DMS 273 treated with DMSO at 0.1 percent for 48 hours (cell line): ENCODE results near the gene CTR9.

Experiments used
- DNase-seq: peaks from one replicate; lab custom pipeline; 2025; lab: John Stamatoyannopoulos, UW

The CTR9 gene

DNA sequence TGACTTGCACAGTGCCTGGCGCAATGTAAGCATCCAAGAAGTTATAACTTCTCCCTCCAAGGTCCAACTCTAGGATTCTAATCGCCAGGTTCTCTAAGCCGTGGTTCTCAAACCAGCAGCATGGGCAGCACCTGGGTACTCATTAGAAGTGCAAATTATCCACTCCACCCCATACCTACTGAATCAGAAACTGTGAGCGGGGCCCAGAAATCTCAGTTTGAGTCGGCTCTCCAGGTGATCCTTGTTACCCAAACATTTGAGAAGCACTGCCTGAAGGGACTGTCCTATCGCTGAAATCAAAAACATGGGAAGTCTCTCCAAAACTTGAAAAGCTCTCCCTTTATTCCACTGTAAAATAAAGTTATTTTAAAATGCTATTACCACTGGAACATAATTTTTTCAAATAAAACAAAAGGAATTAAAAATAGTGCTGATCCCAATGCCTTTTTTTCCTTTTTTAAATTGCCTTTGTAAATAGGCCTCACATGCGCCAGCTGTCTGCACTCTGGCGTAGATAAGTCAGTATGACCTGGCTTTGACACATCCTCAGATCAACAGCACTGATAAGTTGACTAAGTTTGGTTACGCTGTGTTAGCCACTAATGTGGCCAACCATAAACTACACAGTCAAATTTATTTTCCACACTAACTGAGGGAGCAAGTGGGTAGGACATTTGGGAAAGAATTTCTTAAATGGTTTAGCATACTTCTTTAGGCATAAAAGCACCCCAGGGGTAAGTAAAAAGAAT lies 8.4 kb upstream of the CTR9 start:
- no peak for DNase-seq

DNA sequence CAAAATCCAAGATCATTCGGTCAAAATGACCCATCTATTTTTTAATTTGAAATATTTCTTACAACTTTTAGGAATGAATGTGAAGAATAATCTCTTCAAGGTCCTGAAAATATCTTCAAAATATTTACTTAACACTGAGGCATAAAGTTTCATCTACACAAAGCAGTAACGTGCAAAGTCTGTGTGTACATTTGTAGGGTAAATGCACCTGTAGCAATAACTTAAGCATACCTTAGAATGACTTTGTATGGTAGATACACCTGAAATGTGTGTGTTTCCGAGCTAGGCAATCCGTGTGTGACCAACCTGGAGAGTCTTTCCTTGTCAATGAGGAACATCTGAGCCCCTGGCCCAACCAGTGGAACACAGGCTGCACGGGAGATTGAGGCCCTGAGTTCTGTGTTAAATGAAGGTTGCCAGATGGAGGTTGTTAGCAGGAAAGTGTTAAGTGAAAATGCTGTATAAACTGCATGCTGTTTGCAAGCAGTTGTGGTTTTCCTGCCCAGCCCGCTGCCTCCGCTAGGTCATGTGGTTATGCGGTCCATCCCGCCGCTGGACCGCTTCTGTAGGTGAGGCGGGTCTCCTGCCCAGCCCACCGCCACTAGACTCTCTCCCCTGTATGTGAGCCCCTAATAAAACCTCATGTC lies 7.6 kb upstream of the CTR9 start:
- DNase-seq: no peak

DNA sequence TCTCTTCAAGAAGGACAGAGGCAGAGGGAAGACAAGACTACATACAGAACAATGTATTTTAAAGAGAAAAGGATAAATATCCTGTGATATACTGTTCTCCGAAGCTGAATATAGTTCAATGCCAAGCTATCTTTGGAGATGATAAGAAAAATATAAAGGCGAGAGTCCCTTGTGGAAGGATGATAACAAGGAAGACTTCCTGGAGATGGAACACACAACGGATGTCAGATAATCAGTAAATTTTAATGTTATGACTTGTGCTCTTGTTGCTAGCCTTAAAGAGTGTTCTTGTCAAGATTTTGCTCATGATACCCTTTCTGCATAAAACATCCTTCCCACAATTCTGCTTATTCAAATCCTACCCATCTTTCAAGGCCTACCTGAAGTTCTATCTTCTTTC lies 6.8 kb upstream of the CTR9 start:
- DNase-seq: no peak

DNA sequence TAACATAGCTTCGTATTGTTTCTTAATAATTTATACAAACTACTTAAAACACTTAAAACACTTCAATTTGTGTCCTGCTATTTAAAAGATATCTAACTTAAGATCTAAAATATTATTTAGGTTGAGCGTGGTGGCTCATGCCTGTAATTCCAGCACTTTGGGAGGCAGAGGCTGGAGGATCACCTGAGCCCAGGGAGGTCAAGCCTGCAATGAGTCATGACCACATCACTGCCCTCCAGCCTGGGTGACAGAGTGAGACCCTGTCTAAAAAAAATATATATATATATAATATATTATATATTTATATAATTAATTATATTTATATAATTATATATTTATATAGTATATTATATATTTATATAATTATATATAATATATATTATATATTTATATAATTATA lies 4.2 kb upstream of the CTR9 start:
- no peak for DNase-seq

DNA sequence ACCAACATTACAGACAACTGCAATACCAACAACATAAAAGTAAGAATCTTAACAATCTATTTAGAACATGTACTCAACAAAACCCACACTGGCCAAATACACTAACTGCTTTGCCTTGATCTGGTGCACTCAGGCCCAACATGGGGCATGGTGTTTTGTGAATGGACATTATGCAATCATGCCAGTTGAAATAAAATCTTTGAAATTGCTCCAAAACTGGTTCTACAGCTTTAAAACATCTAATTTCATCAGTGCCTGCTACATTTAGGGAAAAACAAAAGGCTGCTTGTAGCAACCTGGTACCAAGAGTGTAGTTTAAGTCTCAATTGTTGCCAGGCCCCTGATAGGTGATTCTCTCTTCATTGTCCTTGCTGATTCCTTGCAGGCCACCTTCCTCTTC lies 3.3 kb upstream of the CTR9 start:
- no peak for DNase-seq

DNA sequence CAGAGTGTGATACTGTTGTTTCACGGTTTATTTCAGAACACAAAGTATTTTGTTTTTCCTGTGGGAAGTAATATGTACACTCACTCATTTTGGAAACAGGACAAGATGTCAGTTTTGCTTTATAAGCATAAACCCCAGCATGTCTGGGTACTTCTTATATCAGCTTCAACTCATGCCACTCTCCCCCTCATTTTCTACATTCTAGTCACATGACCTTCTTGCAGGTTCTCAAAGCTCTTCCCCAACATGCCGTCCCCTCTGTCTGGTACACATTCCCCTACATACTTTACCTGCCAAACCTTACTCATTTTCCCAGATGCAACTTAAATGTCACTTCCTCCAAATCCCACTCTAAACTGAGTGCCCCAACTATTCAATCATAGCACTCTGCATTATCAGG lies 1.6 kb upstream of the CTR9 start:
- DNase-seq: no peak

DNA sequence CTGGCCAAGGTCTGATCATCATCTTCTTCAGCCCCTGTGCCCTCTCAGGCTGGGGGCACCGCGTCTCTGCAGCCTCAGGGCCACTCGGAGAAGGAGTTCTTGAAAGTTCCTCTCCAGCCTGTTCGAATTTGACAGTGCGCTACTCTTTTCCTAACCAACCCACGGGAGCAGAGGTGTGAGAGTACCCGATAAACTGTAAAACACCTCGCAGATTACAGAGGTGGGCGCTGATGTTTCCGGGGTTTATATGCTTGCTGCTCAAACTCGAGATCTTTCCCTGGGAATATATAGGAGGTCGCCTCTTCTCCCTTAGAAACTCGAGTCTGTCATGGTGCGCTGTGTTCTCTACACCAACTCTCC lies 515 bp downstream of the CTR9 start:
- no peak for DNase-seq

DNA sequence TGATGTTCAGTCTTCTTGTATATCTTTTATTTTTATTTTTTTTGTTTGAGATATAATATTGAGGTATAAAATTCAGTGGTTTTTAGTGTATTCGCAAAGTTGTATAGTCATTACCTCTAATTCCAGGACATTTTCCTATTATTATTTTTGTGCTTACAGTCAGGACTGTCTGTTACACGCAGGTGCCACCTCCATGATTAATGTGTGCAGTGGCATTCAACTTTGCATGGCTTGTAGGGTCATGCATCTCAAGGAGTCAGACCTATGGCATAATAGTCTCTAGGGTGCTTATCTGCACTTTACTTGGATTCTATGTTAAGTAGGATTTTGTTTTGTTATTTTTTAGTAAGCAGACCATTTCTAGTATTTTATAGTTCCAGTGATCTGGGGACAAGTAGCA lies 1.0 kb downstream of the CTR9 start:
- no peak for DNase-seq

DNA sequence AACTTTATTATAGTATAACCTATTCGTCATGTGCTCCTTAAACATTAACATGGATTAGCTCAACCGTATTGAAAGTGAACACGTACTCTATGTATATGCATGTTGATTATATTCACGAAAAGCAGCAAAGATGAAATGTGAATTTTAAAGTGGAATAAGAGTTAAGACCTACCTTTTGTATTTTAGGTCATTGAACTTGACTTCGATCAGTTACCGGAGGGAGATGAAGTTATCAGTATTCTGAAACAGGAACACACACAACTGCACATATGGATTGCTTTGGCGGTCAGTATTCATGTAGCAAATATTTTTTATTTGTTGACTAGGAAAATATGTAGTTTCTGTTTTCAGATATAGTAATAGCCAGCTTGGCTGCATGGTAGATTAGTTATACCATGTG lies 1.4 kb downstream of the CTR9 start:
- DNase-seq: no peak

DNA sequence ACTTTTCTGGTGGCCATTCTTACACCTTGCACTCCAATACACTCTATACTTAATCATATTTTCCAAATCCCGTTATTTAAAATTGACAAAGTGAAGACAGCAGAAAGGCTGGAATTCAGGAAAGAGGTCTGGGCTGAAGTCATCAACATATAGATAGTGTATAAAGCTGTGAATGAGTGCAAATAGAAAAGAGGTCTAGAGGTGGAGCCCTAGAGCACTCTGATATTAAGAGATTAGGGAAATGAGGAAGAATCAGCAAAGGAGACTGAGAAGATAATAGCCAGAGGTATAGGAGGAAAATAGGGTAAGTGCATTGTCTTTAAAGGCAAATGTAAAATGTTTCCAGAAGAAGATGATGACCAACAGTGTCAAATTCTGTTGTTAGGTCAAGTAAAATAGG lies 7.9 kb downstream of the CTR9 start:
- no peak for DNase-seq

DNA sequence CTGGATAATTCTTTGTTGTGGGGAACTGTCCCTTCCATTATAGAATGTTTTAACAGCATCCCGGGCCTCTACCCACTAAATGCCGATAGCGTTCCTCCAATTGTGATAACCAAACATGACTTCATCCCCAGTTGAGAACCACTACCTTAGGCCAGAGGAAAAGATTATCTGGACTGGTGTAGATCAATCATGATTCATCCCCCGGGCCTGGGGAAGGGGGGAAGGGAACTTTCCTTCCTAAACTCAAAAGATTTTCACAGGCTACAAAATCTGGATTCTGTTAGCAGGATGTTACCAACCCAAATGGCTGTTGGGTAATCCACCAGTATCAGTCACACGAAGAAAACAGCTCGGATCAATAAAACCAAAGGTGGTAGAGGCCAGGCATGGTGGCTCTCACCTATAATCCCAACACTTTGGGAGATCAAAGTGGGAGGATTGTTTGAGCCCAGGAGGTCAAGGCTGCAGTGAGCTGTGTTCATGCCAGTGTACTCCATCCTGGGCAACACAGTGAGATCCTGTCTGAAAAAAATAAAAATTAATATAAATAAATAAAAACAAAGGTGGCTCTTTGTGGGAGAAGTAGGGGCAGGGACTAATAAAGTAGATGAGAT lies 10.1 kb downstream of the CTR9 start:
- no peak for DNase-seq

DNA sequence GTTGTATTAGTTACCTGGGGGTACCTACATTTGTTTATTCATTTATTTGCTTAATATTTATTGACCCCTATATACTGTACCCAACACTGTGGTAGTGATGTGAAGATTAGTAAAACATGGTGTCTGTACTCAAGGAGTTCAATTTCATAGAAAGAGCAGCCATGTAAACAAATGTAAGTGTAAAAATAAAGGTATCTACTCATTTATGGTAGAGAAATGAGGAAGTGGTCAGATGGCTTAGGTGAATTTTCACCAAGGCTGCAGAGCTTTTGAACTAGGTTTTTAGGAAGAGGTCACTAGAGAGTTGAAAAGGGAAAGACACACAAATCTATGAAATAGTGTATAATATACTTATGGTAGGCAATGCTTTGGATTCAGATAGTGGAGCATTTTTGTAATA lies 11.1 kb downstream of the CTR9 start:
- DNase-seq: no peak

DNA sequence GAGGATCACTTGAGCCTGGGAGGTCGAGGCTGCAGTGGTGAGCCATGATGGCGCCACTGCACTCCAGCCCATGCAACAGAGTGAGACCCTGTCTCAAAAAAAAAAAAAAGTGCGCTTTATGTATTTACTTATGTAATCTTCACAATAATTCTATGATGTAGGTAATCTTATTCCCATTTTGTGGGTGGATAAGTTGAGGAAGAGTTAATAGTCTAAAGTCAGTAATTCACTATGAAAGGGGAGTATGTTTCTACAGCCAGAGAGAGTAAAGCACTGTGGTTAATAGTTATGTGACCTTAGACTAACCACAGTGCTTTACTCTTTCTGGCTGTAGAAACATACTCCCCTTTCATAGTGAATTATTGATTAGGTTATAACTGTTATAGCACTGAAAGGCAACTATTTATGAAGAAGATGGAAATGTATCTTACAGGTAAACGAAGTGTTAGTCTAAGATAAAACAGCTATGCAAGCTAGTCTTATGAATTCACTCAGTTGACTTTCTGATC lies 11.9 kb downstream of the CTR9 start:
- DNase-seq: no peak

DNA sequence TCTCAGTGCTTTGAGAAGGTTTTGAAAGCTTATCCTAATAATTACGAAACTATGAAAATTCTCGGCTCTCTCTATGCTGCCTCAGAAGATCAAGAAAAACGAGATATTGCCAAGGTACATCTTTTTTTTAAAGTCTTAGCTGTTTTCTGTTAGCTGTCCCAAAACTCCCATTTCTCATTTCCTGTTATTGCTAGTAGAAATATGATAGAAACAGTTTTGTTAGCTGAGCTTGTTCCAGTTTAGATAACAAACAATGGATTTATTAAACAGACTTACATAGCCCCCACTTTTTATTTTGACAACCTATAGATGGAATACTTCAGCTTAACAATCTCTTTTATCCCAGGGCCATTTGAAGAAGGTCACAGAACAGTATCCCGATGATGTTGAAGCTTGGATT lies 12.7 kb downstream of the CTR9 start:
- DNase-seq: no peak

DNA sequence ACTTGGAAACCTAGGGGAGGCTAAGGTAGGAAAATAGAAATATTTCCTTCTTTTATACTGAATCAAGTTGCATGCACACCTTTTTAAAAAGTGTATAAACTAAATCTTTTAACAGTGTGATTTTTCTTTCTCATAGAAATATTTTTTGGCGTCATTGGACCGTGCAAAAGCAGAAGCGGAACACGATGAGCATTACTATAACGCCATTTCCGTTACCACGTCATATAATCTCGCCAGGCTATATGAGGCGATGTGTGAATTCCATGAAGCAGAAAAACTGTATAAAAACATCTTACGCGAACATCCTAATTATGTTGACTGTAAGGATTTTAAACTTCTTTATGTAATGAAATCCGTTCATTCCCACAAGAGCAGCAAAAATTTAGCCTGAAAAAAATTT lies 13.4 kb downstream of the CTR9 start:
- DNase-seq: no peak

DNA sequence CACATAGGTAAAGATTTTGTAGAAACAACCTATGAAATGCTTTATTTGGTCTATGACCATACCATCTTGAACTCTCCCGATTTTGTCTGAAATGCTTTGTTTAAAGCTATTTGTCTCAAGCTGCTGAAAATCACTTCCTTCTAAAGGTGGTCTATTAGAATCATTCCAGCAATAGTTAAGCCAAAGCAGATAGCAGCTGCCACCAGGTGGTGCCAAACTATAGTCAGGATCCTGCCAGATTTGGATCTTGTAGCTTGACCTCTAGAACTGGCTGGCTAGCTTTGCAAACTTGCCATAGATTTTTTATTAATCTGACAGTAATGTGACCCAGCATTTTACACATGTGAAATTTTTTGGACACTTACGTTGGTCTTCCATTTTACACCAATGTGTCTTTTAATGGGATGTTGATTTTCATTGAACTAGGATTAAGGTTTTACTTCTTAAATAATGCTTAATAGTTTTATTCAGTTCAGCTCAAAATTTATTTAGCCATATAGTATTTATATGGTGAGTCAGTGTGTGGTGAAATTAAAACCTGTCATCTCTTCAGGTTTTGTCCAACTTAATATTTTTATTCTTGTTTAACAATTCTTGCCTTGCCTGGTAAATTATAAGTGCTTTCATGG lies 19.7 kb downstream of the CTR9 start:
- no peak for DNase-seq

DNA sequence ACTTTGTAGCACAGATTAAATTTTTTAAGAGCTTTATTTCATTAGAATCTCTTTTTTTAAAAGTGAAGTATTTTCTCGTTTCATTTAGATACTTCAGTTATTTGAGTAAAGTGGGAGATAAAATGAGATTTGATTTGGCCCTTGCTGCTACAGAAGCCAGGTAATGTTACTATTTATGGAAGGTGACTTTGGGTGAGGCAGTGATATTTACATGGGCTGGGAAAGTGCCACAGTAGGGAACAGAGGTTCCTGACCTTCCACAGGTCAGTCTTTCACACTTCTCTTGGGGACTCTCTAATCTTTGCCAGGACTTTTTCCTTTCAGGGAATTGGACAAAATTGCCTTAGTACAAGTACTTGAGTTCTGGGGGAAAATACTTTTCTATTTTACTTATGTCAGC lies 20.4 kb downstream of the CTR9 start:
- no peak for DNase-seq

DNA sequence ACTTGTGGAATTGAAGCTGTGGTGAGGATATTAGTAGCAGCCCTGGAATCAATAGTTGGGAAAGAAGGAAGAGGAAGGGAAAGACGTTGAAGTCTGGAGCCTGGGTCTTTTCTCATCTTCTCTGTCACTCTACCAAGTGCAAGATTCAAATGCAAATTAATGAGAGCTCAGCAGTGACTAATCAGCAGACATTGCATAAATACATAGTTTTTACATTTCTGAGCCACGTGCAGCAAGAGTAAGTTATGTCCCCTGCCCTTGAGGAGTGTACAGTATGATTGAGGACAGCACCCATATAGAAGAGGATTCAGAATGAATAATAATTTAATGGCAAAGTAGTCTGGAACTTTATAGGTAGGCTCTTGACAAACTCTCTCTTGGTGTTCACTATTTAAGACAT lies 23.8 kb downstream of the CTR9 start:
- no peak for DNase-seq

DNA sequence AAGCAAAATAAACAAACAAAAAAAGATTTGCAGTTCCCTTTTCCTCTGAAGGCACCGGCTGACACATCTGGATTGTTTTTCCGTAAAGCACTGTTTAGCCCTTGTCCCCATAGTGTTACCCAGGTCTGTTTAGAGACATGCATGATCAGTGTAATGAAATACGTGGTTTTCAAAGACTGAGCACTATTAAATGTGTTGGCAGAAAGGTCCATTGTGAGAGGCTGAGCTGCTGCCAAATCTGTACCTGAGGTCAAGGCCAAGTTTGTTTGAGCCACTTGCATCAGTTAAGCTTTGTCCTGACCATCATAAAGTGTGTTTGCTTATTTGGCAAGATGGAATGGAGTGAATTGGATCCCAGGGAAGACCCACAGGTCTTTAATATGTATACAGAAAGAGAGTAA lies 26.3 kb downstream of the CTR9 start:
- DNase-seq: no peak

DNA sequence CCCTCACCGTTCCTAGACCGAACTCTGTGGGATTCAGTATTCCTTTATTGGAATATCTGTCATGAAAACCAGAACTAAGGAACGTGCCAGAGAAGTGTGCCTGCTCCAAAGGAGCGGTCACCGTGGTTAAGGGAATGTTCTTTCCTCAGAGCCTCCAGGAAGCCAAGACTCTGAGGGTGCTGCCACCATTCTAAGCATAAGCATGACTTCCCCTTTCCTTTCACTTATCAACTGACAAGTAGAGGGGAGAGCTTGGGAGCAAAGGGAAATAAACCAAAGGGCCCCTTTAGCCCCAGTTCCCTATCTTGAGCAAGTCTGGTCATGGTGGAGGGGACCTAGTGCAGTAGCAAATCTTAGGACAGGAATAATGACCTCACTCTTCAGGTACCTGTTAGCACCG lies 26.8 kb downstream of the CTR9 start:
- DNase-seq: no peak

DNA sequence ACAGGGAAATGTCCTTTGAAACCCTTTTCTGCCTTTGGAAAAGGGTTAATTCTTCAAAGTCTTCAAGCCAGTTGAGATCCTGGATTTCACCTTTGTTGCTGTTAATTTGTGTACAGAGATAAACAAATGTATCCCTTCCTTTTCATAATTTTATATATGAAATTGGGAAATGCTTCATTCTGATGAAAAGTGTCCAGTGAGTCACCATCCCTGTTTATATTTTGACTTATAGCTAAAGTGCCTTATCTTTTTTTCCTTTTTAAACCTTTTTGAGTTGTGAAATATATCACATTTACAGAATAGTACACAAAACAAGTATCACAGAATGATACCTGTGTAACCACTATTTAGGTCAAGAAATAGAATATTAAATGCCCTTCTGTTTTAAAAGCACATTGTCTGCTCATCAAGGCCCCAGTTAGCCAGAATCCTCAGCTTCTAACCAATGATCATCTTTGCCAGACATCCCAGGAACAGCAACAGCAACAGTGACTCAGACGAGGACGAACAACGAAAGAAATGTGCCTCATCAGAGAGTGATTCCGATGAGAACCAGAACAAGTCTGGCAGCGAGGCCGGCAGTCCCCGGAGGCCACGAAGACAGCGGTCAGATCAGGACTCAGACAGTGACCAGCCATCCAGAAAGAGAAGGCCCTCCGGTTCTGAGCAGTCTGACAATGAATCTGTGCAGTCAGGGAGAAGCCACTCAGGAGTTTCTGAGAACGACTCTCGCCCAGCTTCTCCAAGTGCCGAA lies 27.3 kb downstream of the CTR9 start:
- DNase-seq: no peak

DNA sequence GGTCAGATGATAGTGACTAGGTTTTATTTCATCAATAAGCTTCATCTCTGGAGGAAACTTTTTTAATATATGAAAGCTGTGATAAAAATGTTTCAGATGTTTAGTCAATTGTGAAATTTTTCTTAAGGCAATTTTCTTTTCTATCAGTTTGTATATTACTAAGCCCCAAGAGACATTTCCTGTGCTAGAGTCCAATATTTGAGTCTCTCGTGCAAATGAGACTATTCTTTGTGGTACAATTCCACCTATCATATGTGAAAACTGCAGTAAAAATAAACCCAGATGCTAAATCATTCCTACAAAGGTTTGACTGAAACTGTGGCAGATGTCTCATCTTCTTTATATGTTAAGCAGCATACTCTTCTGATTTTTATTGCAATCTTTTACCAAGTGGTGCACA lies 28.0 kb downstream of the CTR9 start:
- DNase-seq: no peak
